Epidermal melanocyte (primary cell): Measurements from ENCODE around the gene CUL4A.

Experiments used
- DNase-seq: peaks from one replicate; pipeline ENCODE4 v3.0.0; 2011; ENCODE audit warnings: low spot score; ENCODE audit not compliant: insufficient read length

CUL4A gene

DNA sequence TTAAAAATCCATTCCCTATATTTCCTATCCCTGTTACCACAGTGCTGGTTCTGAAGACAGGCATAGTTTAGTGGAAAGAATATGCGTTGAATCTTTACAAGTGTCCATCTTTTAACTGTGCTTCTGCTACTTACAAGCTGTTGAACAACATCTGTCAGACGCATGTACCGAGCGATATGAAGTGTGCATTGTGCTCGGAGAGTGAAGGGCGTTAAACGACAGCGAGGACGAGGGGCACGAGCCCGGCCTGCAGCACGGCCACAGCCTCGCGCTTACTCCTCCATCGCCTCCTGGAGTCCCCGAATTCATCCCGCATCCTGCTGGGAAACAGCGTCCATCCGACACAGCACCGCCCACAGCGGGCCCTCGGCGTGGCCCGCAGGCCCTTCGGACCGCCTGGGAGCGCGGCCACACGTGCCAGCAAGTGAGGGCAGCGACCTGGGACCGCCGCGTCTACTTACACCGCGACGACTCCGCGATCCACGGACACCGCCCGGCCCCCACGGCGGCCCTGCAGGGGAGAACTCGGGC lies 1.5 kb upstream of the CUL4A start:
- no peak for DNase-seq

DNA sequence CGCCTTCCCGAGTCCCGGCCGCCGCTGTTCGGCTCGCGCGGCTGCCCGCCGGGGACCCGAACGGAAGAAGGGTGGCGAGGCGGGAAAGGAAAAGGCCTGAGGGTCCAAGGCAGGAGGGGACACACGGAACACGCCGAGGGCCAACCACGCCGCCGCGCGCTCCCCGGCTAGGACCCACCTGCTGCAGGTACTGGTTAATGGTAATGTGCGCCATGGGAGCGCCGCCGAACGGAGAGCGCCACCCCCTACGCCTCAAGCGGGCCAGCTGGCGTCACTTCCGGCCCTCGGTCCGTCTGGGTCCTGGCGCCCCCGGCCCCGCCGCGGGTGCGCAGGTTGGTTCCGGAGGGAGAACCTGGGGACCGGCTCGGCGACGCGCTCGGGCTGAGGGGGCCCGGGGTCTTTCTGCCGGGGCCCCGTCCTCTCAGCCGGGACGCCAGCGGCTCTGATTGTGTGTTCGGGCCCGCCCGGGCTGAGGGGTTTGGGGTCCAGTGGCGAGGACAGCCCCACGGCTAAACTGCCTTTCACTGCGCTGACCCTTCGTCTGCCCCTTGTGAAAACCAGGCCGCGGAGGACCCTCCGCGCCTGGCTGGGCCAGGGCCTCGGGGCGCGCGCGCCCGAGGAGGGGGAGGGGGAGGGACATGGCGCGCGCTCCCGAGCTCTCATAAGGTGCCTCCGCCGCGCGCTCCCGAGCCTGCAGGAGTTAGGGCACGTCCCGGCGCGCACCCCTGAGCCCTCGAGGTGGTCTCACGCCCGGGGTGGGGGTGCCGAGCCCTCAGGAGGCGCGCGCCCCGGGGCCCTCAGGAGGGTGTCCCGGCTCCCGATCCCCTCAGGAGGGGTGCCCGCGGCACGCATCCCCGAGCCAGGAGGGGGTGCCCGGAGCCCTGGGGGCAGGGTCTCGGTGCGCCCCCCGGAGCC lies 735 bp upstream of the CUL4A start, which contains the start of gene PCID2:
TSS of gene PCID2 (minus strand) at position 249 of the 915 bp plus-strand sequence. CDS start at position 214, 35 bp downstream.
- DNase-seq = peak; percentile 78

DNA sequence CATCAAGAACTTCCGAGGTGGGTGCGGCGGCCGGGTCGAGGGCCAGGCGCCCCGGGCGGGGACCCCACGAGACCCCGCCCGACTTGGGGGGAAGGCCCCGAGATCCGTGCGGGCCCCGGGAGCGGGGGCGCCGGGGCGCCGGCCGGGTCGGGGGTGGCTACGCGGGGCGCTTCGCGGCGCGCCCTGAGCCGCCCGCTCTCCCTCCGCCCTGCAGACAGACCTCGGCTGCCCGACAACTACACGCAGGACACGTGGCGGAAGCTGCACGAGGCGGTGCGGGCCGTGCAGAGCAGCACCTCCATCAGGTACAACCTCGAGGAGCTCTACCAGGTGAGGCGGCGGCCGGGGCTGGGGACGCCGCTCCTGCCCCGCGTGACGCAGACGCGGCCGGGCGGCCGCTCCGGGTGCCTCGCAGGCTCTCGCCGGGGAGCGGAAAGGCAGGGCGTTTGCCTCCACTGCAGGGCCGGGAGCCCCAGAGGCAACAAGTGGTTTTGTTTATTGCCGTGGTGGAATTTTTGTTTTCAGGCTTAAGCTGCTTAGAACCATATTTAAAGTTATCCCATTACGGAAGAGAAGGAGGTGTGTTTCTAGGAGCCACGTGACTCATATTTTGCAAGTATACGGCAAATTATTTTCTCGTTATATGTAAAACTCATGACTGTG lies 477 bp downstream of the CUL4A start:
- DNase-seq = no peak

DNA sequence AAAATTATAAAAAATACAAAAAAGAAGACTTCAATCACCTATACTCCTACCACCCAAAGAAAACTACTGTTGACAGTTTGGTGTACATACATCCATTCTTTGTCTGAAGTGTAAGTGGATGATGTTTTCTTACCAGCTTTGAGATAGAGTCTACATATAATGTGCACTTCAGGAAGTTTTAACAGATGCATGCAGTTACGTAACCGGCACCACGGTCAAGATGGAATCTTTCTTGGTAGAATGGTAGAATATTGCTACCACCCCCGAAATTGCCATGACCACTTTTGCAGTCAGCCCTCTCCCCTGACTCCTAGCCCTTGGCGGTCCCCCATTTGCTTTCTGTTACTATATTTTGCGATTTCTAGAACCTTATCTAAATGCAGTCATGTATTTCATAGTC lies 1.4 kb downstream of the CUL4A start:
- no peak for DNase-seq

DNA sequence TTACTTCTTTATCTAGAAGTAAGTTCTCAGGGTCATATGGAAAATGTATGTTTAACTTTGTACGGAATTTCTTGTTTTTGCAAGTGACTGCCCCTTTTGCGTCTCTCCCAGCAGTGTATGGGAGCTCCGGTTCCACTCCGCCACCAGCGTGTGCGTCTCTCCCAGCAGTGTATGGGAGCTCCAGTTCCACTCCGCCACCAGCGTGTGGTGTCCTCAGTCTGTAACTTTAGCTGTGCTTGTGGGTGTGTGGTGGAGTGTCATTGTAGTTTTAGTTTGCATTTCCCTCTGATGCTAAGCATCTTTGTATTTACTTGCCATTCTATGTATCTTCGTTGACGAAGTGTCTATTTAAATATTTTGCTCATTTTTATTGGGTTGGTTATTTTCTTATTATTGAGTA lies 2.4 kb downstream of the CUL4A start:
- no peak for DNase-seq

DNA sequence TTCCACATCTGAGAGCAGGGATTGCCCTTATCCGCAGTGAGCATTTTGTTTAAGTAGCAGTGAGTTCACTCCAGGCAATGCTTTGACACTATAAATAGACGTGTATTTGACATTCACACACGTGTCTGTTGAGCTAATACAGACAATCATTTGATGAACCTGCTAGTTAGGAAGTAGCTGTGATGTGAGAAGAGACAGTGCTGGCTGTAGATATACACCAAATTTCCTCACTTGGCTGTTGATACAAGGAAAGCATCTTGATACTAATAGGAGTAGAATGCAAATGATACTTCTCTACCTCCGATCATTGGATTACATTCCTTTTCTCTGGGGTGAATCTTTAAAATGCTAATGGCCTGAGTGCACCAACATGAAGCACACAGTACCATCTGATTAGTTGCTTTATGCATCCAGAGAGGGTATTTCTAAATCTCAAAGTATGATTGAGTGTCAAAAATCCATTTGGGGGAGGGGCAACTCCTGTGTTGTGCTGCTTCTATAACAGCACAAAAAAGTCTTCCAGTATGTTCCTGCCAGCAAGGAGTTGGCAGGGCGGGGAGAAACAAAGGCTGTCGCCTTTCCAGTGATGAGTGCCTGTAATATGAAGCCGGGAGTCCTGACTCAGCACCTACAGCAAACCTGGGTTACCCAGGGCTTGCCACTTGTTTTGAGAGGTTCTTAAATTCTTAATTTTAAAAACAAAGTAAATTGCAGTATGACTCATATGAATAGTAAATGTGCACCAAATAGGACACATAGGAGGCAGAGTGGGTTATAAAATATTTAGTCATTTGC lies 7.0 kb downstream of the CUL4A start:
- DNase-seq = no peak

DNA sequence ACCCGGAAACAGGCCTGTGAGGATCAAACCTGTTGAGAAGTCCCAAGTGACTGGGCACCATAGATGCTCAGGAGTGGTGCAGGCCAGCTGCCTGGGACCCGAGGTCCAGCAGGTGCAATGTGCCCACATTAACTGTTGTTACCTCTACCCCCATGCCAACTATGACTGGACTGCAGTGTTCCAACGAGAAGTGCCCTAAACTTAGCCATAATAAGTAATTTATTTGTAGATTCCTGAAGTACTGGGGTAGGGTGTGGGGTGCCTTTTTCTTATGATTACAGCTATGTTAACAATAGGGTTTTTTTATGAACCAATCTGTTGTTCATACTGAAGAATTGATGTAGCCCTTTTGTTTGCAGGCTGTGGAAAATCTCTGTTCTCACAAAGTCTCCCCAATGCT lies 9.2 kb downstream of the CUL4A start:
- DNase-seq = no peak

DNA sequence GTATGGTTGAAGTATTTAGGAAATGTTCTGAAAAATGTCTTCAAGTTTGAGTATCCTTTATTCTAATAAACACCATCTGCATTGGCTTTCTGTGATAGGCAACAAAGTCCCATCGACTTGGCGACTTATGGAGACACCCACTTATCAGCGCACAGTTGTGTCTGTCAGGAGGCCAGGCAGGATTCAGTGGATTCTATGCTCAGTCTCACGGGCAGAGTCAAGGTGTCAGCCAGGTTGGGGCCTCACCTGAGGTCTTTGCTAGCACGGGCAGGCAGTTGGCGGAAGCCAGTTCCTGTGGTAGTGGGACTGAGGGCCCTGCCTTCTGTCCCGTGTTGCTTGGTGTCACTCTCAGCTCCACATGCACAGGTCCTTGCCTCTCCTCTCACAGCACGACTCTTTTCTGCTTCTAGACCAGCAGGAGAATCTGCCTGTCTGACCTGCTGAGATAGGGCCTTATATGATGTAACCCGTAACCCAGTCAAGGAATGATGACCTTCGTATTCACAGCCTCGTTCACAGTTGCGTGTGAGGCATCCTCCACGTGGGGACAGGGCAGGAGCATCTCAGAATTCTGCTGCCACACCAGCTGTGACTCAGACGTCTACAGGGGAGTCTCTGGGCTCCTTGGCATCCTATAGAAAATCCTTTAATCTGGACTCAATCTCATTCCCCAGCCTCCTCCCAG lies 10.0 kb downstream of the CUL4A start:
- DNase-seq = no peak

DNA sequence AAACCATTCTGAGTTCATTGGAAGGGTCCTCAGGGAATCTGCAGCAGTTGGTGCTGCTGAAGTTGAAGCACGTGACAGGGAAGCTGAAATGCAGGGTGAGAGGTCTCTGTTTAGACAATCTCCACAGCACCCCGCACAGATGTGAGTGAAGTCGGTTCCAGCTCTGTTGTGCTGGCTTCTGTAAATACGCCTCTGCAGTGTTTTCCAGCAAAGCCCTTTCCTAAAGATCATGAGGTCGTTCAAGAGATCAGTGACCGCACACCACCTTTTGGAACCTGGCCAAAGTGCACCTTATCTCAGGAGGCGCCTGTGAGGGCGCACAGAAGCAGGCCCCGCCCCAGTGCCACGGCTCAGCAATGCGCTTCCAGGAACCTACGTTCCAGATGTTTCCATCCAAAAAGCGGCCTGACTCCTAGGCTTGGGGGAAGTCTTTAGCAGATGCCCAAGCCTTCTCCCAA lies 10.8 kb downstream of the CUL4A start:
- no peak for DNase-seq

DNA sequence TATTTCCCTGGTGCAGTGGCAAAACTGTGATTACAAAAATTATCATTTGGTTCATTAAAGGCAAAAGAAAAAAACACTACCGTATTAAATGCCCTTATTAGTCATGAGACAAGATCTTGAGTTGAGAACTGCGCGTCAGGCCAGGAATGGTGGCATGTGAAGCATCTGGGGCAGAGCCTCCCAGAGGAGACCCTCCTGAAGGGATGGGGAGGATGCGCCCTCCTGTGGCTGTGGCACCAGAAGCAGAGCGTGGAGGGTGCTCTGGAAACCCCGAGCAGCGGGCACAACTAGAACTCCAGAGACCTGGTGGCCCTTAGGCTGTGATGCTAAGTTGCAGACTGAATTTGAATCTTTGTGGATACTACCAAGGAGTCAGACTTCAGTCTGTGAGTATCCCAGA lies 11.5 kb downstream of the CUL4A start:
- DNase-seq = no peak

DNA sequence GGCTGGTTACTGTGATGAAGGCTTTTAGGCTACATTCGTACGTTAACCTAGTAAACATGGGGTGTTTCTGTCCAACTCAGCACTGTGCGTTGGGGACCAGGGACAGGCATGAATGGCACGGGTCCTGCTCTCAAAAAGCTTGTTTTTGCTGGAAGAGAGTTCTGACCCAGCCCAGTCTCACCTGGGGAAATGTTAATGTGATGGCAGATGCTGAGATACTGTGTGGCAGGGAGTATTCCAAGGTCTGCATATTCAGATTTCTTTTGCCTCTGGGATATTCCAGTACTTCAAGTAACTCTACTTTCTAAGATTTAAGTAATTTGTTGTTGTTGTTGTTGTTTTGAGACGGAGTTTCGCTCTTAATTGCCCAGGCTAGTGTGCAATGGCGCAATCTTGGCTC lies 13.7 kb downstream of the CUL4A start:
- DNase-seq = no peak

DNA sequence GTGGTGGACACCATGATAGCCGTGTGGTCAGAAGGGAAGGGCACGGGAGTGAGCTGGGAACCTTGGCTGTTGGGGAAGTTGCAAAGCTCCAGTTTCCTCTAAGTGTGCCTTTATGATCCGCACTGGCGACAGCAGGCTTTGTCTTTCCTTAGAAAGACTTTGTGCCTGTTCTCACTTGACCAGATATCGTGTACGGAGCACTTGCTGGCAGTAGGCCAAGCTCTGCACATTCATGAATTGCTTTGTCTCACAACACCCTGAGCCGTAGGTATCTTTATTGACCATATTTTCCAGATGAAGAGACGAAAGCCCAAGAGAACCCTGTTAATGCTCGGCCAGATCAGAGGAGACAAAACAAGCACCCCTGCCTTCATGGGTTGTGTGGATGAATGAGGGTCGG lies 15.1 kb downstream of the CUL4A start:
- DNase-seq = no peak

DNA sequence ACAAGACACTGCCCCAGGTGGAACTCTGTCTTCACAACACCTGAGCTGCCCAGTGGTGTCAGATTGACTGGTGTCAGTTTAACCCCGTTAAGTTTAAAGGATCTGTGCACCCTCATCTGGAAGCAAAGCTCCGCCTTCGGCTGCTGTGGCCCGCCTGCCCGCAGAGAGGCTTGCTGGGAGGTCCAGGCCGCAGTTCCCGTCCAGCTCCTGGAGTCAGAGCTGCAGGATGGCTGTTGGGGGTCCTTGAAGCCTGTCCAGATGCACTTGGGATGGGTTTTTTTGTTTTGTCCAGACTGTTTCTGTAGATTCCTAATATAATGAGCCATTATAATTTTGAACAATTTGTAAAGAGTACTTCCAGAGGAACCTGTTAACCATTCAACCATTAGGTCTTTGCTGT lies 16.1 kb downstream of the CUL4A start:
- DNase-seq = no peak

DNA sequence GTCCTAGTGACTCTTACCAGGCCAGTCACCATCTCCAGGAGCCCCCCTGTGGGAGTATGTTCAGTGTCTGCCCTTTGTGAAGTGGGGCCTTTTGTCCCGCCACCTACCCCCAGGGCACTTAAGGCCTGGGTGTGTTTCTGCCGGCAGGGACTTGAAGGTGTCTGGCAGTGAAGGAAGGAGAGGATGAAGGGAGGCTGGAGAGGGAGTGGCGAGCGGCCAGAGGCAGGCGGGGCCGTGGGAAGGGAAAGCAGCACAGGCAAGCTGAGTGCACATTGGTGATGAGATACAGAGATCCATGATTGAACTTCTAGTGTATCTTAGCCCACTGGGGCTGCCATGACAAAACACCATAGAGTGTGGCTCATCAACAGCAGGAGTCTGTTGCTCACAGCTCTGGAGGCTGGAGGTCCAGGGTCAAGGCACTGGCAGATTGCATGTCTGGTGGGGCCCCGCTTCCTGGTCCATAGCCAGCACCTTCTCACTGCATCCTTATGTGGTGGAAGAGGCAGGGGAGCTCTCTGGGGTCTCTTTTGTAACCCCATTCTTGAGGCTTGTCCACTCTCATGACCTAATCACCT lies 17.5 kb downstream of the CUL4A start:
- no peak for DNase-seq

DNA sequence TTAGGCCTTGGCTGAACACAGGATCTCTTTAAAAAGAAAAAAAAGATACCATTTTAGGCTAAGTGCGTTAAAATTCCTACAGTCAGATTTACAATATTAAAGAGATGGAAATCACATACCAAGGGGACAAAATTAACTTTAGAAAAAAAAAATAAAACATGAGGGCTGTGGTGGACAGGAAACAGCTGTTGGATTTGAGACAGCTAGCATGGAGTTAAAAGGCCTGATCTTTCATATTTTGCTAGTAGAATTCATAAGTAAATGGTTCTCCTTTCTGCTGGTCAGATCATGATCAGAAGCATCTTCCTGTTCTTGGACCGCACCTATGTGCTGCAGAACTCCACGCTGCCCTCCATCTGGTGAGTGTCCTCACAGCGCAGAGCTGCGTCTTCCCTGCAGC lies 19.7 kb downstream of the CUL4A start:
- DNase-seq = no peak

DNA sequence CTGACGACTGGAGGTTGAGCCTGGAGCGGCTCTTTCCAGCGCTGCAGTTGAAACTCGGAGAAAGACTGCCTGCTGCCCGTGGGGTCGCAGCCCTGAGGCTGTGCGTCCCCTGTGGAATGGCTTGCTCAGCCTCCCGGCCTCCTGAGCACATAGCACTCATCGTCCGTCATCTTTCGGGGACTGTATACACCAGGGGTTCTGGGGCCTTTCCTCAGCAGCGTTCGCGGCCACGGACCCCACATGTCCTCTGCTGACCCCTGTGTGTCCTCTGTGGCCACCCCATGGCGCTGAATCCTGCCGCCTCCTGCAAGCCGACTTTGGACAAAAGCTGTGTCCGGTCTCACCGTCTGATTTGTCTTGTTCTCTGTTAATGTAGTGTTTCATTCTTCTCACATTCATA lies 20.4 kb downstream of the CUL4A start:
- no peak for DNase-seq

DNA sequence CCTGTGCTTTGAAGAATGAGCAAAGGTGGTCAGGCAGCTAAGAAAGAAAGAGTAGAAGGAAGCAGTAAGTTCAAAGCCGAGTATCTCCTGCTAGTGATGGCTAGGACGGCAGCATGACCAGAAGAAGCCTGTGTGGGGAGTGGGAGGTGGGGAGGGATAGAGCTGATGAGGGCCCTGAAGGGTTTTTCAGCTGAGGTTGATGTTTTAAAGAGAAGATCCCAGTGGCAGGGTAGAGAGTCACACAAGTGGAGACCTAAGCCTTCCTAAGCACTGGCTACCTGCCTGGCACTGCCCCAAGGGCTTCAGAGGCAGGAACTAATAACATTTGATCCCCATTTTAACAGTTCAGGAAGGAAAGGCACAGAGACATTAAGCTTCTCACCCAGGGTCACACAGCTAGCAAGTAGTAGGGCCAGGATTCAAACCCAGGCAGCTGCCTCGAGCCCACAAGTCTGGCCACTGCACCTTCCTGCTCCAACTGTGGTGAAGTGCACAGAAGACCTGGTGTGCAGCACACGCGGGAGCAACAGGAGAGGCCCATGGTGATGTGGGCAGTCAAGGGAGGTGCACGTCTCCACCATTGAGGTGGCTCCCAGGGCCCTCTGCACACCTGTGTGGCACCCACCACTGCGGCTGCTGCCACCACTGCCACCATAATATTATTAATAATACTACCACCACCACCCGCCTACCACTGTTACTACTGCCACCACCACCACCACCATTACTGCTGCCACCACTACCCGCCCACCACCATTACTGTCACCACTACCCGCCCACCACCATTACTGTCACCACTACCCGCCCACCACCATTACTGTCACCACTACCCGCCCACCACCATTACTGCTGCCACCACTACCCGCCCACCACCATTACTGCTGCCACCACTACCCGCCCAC lies 22.1 kb downstream of the CUL4A start:
- no peak for DNase-seq

DNA sequence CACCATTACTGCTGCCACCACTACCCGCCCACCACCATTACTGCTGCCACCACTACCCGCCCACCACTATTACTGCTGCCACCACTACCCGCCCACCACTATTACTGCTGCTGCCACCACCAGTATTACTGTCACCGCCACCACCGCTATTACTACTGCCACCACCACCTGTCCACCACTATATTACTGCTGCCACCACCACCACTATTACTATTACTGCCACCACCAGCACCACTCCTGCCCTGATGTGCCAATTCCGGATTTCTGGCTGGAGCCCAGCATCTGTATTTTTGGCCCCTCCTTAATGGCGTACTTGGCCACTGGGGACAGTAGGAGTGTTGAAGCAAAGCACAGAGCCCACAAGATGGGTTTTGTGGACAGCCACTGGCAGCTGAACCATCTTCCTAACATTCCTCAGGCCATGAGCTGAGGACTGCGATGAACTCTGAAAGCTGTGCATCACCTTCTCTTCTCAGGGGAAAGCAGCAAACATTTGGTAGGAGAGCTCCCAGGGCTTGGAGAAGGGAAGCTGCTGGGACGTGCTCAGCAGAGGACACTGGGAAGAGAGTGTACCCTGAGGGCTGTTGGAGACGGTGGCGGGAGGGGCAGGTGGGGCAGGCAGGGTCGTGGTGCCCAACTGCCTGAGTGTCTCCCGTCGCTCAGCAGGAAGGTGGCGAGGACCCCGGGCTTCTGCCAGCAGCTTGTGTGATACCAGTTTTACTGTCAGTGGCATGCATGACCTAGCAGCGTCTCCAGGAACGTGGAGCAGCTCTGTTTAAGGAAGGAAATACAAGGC lies 23.0 kb downstream of the CUL4A start:
- DNase-seq = no peak

DNA sequence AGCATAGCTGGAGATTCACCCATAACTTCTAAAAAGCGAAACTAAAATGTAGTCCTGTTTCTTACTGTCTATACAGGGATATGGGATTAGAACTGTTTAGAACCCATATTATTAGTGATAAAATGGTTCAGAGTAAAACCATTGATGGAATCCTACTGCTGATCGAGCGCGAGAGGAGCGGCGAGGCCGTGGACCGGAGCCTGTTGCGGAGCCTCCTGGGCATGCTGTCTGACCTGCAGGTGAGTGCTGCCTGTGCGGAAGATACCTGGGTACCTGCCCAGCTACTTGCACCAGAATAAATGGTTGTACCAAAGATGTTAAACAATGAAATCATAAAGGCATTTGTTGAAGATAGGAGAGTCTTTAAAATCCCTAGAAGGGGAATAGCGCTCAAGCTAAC lies 23.7 kb downstream of the CUL4A start:
- no peak for DNase-seq
